Heart left ventricle (tissue), 16 donors: ENCODE data around the gene ARRB1. TPM values are rescaled to one million over a fixed set of nuclear protein-coding genes. Genes with fewer than 3 reads are reported as not detected.

ENCODE experiments used
- ATAC-seq, 4 donors: fragments of 200-7000 bp; cut with Tn5 transposase; one replicate each; pipeline ENCODE4 v1.9.1; 2020 to 2022; ENCODE audit warnings: moderate library complexity in 4 of 4, mild to moderate bottlenecking in 3 of 4, moderate number of reproducible peaks in 1 of 4
- DNase-seq, 5 donors: peaks; one replicate each; pipeline ENCODE4 v3.0.0-alpha.2; 2020
- H3K27ac ChIP-seq, 12 donors: fragments of 200-600 bp; sonication (generic) in 4 of 12; one replicate each; pipeline versions ENCODE4 v1.5.0 to v1.8.0; 2016 to 2022; ENCODE audit warnings: mild to moderate bottlenecking in 2 of 12
- H3K27me3 ChIP-seq, 9 donors: fragments of 200-600 bp; sonication (generic) in 2 of 9; one replicate each; pipeline versions ENCODE4 v1.5.1 to v1.8.0; 2016 to 2022; ENCODE audit warnings: mild to moderate bottlenecking in 3 of 9
- H3K36me3 ChIP-seq, 9 donors: fragments of 200-600 bp; sonication (generic) in 2 of 9; one replicate each; pipeline versions ENCODE4 v1.5.0 to v1.8.0; 2018 to 2022; ENCODE audit warnings: mild to moderate bottlenecking in 2 of 9
- H3K4me1 ChIP-seq, 12 donors: fragments of 200-600 bp; sonication (generic) in 4 of 12; one replicate each; pipeline versions ENCODE4 v1.5.0 to v1.8.0; 2016 to 2022; ENCODE audit warnings: mild to moderate bottlenecking in 3 of 12
- H3K4me3 ChIP-seq, 12 donors: fragments of 200-600 bp; sonication (generic) in 4 of 12; one replicate each; pipeline versions ENCODE4 v1.5.0 to v1.8.0; 2017 to 2022; ENCODE audit warnings: mild to moderate bottlenecking in 9 of 12, moderate library complexity in 4 of 12
- H3K9me3 ChIP-seq, 12 donors: fragments of 200-600 bp; sonication (generic) in 4 of 12; one replicate each; pipeline versions ENCODE4 v1.5.0 to v1.8.0; 2016 to 2022; ENCODE audit warnings: mild to moderate bottlenecking in 1 of 12
- POLR2A ChIP-seq, 2 donors: fragments of 450-650 bp; IDR thresholded peaks; one replicate each; pipeline ENCODE4 v1.6.1; 2017; ENCODE audit warnings: antibody characterized with exemption in 2 of 2, mild to moderate bottlenecking in 2 of 2, moderate library complexity in 2 of 2
- WGBS, 4 donors: extraction: QIAGEN DNeasy Blood & Tissue Kit in 2 of 4; methylation state at CpG; one replicate each; pipeline versions ENCODE4 v1.1.5 to v1.1.7; 2013 to 2018; 5-methylcytosine and 5-hydroxymethylcytosine counted together
- intact Hi-C, 10 donors: fragments of 100-400 bp; cut with DNase I; formaldehyde crosslinking; loops; one replicate each; pipeline versions ENCODE4 v1.11.1 to v1.14.2; 2022
- polyA plus RNA-seq, 2 donors: library from polyadenylated mRNA; stranded (reverse); fragments of 200-250 nt; gene quantifications; one replicate each; pipeline ENCODE4 v1.2.3, GENCODE V29; 2013
- total RNA-seq, 9 donors: library from RNA; depleted of rRNA in 2 of 9; stranded (reverse); fragments of >200 nt in 2 of 9; fragmentation: NEBNext Ultra II Directional in 3 of 9; extraction: Animal tissue kit (Norgen Biotek cat#: 25700) in 3 of 9; gene quantifications; one replicate each; pipeline versions ENCODE4 v1.1.0 to v1.2.4, GENCODE V29; 2016 to 2023
- TF ChIP-seq, protein P1 (sequence below), 12 donors: fragments of 200-600 bp; sonication (generic) in 4 of 12; IDR thresholded peaks; one replicate each; pipeline versions ENCODE4 v1.5.0 to v1.8.0; 2018 to 2022; ENCODE audit warnings: antibody characterized with exemption in 12 of 12, mild to moderate bottlenecking in 5 of 12
- donor health status: ischemic (EF 13 %, LVEDD 7.1; RV severe dilation, severe dysfunction).
- donor health status: healthy with polysubstance abuse.
- donor health status: DM: no; HTN: yes; CAD: no.
- donor health status: DM: no; HTN: no; CAD: no.
- donor health status: ischemic (EF 25% LVEDD 6.9; RV normal size, moderate dysfunction).
- donor health status: ischemic (EF 25% LVEDD 5.7; RV mildly dilated, moderate dysfunction).
- donor health status: healthy.
- donor health status: DM: yes; HTN: yes; CAD: no.
- donor health status: ischemic (EF 35%, LVEDD 5.7; RV mildly dilated, moderate dysfunction).
- donor health status: nonischemic (EF 11% LVEDD 7.7; RV severe dilation, severe dysfunction).
- donor health status: DM: yes; HTN: yes; CAD: no.
- donor health status: PGD.
- donor health status: ischemic (EF 29% LVEDD 5.4; RV normal size, mild dysfunction).
- donor health status: nonischemic (EF 23%, LVEDD 6.1; RV moderate dilation, normal function).

ARRB1 gene
- total and polyA plus RNA-seq, 11 donors = 7.9 to 58.9 (median 25.4) TPM

DNA sequence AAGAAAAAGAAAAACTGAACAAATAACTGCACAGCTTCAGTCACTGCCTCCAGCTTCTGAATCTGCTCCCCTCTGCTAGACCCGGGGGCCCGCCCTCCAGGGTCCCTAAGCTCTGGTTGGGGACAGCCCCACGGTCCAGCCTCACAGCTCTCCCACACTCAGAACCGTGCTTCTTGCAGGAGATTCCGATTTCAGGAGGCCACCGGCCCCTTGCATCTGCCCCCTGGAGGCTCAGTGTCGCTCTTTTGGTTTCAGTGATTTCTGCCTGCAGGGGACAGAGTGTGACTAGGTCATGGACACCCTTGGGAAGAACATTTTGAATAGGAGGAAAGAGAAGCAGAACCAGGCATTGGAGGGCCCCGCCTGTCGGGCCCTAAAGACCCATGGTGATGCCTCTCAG is 24.7 kb upstream of the ARRB1 start:
- 76 to 84% (median 79%) methylated on average over 9 of the region's 9 CpGs for WGBS, 4 donors
- Histone ChIP-seq H3K4me3 (no peak overlapping the region), H3K27me3 (no peaks in the 10 kb centered on the region), H3K36me3 (no peaks in the 10 kb centered on the region), H3K27ac (no peak overlapping the region), H3K9me3 (no peaks in the 10 kb centered on the region), H3K4me1 (peaks cover 0 to 18% (median 0%) of the 10 kb centered on the region in 12 donors)
- intact Hi-C loops = no loop called here
- no peak for DNase-seq
- TF ChIP-seq, protein P1, sequence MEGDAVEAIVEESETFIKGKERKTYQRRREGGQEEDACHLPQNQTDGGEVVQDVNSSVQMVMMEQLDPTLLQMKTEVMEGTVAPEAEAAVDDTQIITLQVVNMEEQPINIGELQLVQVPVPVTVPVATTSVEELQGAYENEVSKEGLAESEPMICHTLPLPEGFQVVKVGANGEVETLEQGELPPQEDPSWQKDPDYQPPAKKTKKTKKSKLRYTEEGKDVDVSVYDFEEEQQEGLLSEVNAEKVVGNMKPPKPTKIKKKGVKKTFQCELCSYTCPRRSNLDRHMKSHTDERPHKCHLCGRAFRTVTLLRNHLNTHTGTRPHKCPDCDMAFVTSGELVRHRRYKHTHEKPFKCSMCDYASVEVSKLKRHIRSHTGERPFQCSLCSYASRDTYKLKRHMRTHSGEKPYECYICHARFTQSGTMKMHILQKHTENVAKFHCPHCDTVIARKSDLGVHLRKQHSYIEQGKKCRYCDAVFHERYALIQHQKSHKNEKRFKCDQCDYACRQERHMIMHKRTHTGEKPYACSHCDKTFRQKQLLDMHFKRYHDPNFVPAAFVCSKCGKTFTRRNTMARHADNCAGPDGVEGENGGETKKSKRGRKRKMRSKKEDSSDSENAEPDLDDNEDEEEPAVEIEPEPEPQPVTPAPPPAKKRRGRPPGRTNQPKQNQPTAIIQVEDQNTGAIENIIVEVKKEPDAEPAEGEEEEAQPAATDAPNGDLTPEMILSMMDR (IDR thresholded peaks at IDR 0.05) = no peak
- no peak for TF ChIP-seq POLR2A (IDR thresholded peaks at IDR 0.05)
- no peak for ATAC-seq

DNA sequence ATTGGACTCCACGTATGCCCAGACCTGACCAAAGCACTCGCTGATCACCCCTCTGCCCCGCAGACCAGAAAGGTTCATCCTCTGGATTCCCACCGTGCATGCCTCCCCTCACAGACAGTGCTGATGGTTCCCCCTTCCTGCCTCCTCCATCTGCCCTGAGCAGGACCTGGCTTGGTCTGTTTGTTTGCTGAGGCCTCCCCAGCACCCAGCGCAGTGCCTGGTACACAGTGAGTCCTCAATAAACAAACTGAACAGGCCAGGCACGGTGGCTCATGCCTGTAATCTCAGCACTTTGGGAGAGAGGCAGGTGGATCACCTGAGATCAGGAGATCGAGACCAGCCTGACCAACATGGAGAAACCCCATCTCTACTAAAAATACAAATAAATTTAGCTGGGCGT is 24.2 kb upstream of the ARRB1 start:
- Histone ChIP-seq H3K4me3 (no peak overlapping the region), H3K9me3 (no peaks in the 10 kb centered on the region), H3K27ac (no peak overlapping the region), H3K27me3 (no peaks in the 10 kb centered on the region), H3K36me3 (no peaks in the 10 kb centered on the region), H3K4me1 (peaks cover 0 to 13% (median 0%) of the 10 kb centered on the region in 12 donors)
- no peak for ATAC-seq
- intact Hi-C loops = no loop called here
- DNase-seq = no peak
- WGBS, 4 donors = 91 to 96% (median 92%) methylated on average over 8 of the region's 8 CpGs
- TF ChIP-seq, protein P1 (IDR thresholded peaks at IDR 0.05) = no peak
- TF ChIP-seq POLR2A (IDR thresholded peaks at IDR 0.05) = no peak

DNA sequence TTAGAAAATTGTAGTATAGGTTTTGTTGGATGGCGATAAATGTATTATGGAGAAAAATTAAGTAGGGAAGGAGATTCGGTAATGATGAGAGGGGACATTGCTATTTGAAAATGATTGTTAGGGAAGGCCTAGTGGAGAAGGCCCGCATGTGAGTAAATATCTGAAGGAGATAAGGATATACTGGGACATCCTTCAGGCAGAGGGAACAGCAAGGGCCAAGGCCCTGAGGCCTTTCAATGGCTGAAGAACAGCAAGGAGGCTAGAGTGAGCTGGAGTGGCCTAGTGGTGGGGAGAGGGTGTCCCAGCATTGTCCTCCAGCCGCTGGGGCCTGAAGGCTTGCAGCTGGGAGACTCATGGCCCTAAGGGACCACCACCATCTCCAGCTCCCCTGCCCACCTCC is 23.2 kb upstream of the ARRB1 start:
- no peak overlapping the region for H3K4me3 ChIP-seq
- H3K4me1 ChIP-seq = peaks cover 0 to 19% (median 0%) of the 10 kb centered on the region in 12 donors
- TF ChIP-seq, protein P1 (IDR thresholded peaks at IDR 0.05) = no peak
- no peak for TF ChIP-seq POLR2A (IDR thresholded peaks at IDR 0.05)
- DNase-seq (no peak), ATAC-seq (no peak)
- H3K27ac ChIP-seq = no peak overlapping the region
- H3K36me3 ChIP-seq = no peaks in the 10 kb centered on the region
- intact Hi-C loops = no loop called here
- no peaks in the 10 kb centered on the region for H3K27me3 ChIP-seq
- WGBS, 4 donors = 85 to 95% (median 92%) methylated on average over 4 of the region's 4 CpGs
- peaks cover 0 to 2% (median 0%) of the 10 kb centered on the region in 12 donors for H3K9me3 ChIP-seq

DNA sequence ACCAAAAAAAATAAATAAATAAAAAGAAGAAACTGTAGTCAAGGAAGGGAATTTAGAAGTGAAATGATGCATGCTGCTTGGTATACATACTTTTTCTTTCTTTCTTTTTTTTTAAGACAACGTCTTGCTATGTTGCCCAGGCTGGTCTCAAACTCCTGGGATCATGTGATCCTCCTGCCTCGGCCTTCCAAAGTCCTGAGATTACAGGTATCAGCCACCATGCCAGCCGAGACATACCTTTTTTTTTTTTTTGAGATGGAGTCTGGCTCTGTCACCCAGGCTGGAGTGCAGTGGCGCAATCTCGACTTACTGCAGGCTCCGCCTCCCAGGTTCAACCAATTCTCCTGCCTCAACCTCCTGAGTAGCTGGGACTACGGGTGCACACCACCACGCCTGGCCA is 21.7 kb upstream of the ARRB1 start:
- H3K27me3 ChIP-seq = no peaks in the 10 kb centered on the region
- TF ChIP-seq, protein P1 (IDR thresholded peaks at IDR 0.05) = no peak
- TF ChIP-seq POLR2A (IDR thresholded peaks at IDR 0.05) = no peak
- H3K27ac ChIP-seq = no peak overlapping the region
- no peak for DNase-seq
- H3K9me3 ChIP-seq = peaks cover 0 to 16% (median 0%) of the 10 kb centered on the region in 12 donors
- no peak overlapping the region for H3K4me3 ChIP-seq
- 91 to 94% (median 92%) methylated on average over 8 of the region's 8 CpGs for WGBS, 4 donors
- peaks cover 0 to 27% (median 0%) of the 10 kb centered on the region in 12 donors for H3K4me1 ChIP-seq
- intact Hi-C loops = no loop called here
- ATAC-seq = no peak
- no peaks in the 10 kb centered on the region for H3K36me3 ChIP-seq
